ENCODE data around the gene CARNS1.

- TF ChIP-seq POLR2A (IDR thresholded peaks at IDR 0.05): no peak
- TF ChIP-seq, protein P1, sequence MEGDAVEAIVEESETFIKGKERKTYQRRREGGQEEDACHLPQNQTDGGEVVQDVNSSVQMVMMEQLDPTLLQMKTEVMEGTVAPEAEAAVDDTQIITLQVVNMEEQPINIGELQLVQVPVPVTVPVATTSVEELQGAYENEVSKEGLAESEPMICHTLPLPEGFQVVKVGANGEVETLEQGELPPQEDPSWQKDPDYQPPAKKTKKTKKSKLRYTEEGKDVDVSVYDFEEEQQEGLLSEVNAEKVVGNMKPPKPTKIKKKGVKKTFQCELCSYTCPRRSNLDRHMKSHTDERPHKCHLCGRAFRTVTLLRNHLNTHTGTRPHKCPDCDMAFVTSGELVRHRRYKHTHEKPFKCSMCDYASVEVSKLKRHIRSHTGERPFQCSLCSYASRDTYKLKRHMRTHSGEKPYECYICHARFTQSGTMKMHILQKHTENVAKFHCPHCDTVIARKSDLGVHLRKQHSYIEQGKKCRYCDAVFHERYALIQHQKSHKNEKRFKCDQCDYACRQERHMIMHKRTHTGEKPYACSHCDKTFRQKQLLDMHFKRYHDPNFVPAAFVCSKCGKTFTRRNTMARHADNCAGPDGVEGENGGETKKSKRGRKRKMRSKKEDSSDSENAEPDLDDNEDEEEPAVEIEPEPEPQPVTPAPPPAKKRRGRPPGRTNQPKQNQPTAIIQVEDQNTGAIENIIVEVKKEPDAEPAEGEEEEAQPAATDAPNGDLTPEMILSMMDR (IDR thresholded peaks at IDR 0.05): peak in 1 of 5 experiments; percentile 5
- TF ChIP-seq POLR2AphosphoS5 (IDR thresholded peaks at IDR 0.05): no peak
- no peak for TF ChIP-seq EP300 (IDR thresholded peaks at IDR 0.05; ENCODE audit: low read depth)
These were observed 54.0 kb downstream of the CARNS1 start for GRCh38 chr11:67469508-67469811.
